Loucy (cell line): ENCODE results near the gene EHF.

Source experiments
- H2AFZ ChIP-seq: fragments of 200-600 bp; sonication (generic); 2 replicates; pipeline ENCODE4 v1.6.0; 2016; ENCODE audit warnings: antibody characterized with exemption, mild to moderate bottlenecking, low read length, moderate library complexity
- H3F3A ChIP-seq: fragments of 200-600 bp; 2 replicates; pipeline ENCODE4 v1.6.0; 2016; ENCODE audit warnings: antibody characterized with exemption, low read depth, mild to moderate bottlenecking
- H3K27me3 ChIP-seq: fragments of 200-600 bp; sonication (generic); 2 replicates; pipeline ENCODE4 v1.6.1; 2014; ENCODE audit warnings: low read length, mild to moderate bottlenecking; ENCODE audit not compliant: insufficient read depth, poor library complexity, severe bottlenecking
- H3K36me3 ChIP-seq: fragments of 200-600 bp; sonication (generic); 2 replicates; pipeline ENCODE4 v1.6.1; 2016; ENCODE audit warnings: low read length; ENCODE audit not compliant: insufficient read depth
- H3K4me1 ChIP-seq: fragments of 200-600 bp; sonication (generic); 2 replicates; pipeline ENCODE4 v1.5.1; 2014; ENCODE audit warnings: low read length, mild to moderate bottlenecking; ENCODE audit not compliant: insufficient read depth, poor library complexity, severe bottlenecking
- H3K4me2 ChIP-seq: fragments of 200-600 bp; sonication (generic); 2 replicates; pipeline ENCODE4 v1.6.0; 2014; ENCODE audit warnings: antibody characterized with exemption, low read length, low read depth, mild to moderate bottlenecking; ENCODE audit not compliant: poor library complexity, severe bottlenecking
- H3K4me3 ChIP-seq: fragments of 200-600 bp; sonication (generic); 2 replicates; pipeline ENCODE4 v1.5.1; 2014; ENCODE audit warnings: low read length, mild to moderate bottlenecking, mixed read lengths; ENCODE audit not compliant: poor library complexity, severe bottlenecking
- H3K79me2 ChIP-seq: fragments of 200-600 bp; sonication (generic); 2 replicates; pipeline ENCODE4 v1.6.1; 2014; ENCODE audit warnings: low read length; ENCODE audit not compliant: insufficient read depth
- H3K9ac ChIP-seq: fragments of 200-600 bp; sonication (generic); 2 replicates; pipeline ENCODE4 v1.6.0; 2014; ENCODE audit warnings: mild to moderate bottlenecking, low read depth, low read length, moderate library complexity; ENCODE audit not compliant: poor library complexity, severe bottlenecking
- H3K9me2 ChIP-seq: fragments of 200-600 bp; sonication (generic); replicated peaks from 2 replicates; pipeline ENCODE4 v1.6.1; 2016; ENCODE audit warnings: low read depth, low read length, mixed read lengths
- H3K9me3 ChIP-seq: fragments of 200-600 bp; sonication (generic); 2 replicates; pipeline ENCODE4 v1.6.1; 2014; ENCODE audit warnings: mild to moderate bottlenecking, antibody characterized with exemption, low read length, low read depth; ENCODE audit not compliant: insufficient read depth
- H4K20me1 ChIP-seq: fragments of 200-600 bp; sonication (generic); 2 replicates; pipeline ENCODE4 v1.6.0; 2014; ENCODE audit warnings: antibody characterized with exemption, low read length, mild to moderate bottlenecking; ENCODE audit not compliant: insufficient read depth, poor library complexity, severe bottlenecking
- EZH2phosphoT487 ChIP-seq: fragments of 200-600 bp; IDR thresholded peaks from 2 replicates; pipeline ENCODE4 v1.6.1; 2018; ENCODE audit warnings: antibody characterized with exemption, mild to moderate bottlenecking, moderate library complexity, borderline replicate concordance
- TF ChIP-seq, protein P1 (sequence below): fragments of 200-600 bp; sonication (generic); conservative IDR thresholded peaks from 2 replicates; pipeline ENCODE4 v1.5.1; 2014; ENCODE audit warnings: mild to moderate bottlenecking, antibody characterized with exemption, low read length

Gene EHF

DNA sequence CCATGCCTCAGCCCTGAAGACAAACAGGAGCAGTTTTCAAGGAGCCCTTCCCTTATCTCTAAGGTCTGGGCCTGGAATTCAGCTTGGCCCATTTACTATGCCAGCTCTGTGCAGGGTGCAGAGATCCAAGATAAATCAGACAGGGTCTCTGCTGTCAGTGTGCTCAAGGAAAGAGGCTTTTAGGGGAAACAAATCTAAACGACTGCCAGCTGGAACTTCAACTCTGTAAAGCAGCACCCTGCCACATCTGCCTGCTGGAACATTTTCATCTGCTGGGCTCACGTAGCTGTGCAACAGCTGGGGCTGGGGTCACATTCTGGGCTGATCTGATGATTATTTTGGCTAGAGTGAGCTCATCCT, 19.8 kb upstream of the EHF start:
- Histone ChIP-seq H3K4me2 (no peak overlapping the region), H3K4me1 (peaks cover 27% of the 10 kb centered on the region), H3K27me3 (no peaks in the 10 kb centered on the region), H3K79me2 (no peaks in the 10 kb centered on the region), H3K36me3 (no peaks in the 10 kb centered on the region), H3K9me2 (no peaks in the 10 kb centered on the region), H3K4me3 (no peak overlapping the region), H3K9ac (peak overlapping the region; percentile 32), H4K20me1 (no peaks in the 10 kb centered on the region), H2AFZ (no peak overlapping the region), H3F3A (no peaks in the 10 kb centered on the region), H3K9me3 (no peaks in the 10 kb centered on the region)
- TF ChIP-seq, protein P1, sequence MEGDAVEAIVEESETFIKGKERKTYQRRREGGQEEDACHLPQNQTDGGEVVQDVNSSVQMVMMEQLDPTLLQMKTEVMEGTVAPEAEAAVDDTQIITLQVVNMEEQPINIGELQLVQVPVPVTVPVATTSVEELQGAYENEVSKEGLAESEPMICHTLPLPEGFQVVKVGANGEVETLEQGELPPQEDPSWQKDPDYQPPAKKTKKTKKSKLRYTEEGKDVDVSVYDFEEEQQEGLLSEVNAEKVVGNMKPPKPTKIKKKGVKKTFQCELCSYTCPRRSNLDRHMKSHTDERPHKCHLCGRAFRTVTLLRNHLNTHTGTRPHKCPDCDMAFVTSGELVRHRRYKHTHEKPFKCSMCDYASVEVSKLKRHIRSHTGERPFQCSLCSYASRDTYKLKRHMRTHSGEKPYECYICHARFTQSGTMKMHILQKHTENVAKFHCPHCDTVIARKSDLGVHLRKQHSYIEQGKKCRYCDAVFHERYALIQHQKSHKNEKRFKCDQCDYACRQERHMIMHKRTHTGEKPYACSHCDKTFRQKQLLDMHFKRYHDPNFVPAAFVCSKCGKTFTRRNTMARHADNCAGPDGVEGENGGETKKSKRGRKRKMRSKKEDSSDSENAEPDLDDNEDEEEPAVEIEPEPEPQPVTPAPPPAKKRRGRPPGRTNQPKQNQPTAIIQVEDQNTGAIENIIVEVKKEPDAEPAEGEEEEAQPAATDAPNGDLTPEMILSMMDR = no peak
- no peak for TF ChIP-seq EZH2phosphoT487

DNA sequence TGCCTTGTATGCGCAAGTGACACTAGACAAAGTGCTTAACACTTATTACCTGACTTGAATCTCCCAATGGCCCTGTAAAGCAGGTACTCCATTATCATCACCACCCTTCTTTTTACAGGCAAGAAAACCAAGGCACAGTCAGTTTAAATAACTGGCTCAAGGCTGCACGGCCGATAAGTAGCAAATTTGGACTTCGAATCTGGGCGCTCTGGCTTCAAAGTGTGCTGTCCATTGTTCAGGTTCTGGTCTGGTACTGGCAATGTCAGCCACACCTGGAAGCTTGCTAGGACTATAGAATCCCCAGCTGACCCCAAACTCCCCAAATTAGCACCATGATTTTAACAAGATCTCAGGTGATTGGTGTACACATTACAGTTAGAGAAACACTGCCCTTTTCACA, 19.3 kb upstream of the EHF start:
- Histone ChIP-seq H3K9ac (no peak overlapping the region), H3K79me2 (no peaks in the 10 kb centered on the region), H3K4me2 (no peak overlapping the region), H4K20me1 (no peaks in the 10 kb centered on the region), H3F3A (no peaks in the 10 kb centered on the region), H3K27me3 (no peaks in the 10 kb centered on the region), H3K4me3 (no peak overlapping the region), H3K9me3 (no peaks in the 10 kb centered on the region), H3K4me1 (peaks cover 27% of the 10 kb centered on the region), H2AFZ (no peak overlapping the region), H3K36me3 (no peaks in the 10 kb centered on the region), H3K9me2 (no peaks in the 10 kb centered on the region)
- TF ChIP-seq, protein P1 = no peak
- no peak for TF ChIP-seq EZH2phosphoT487

DNA sequence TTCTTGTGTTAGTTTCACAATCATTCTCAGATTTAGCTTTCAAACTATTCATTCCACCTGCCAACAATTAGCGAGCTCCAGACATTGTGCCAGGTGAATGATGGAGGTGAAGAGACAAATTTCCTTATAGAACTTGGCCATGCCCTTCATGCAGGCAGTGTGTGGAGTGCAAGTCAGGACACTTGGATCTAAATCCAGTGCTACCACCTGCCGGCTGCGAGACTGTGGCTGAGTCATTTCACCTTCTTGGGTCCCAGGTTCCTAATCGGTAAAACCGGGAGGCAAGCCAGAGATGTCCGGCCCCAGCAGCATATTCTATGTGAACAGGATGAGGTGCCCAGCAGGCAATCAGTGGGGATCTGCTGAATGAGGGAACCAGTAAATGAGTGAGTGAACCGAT, 18.6 kb upstream of the EHF start:
- TF ChIP-seq, protein P1 = no peak
- TF ChIP-seq EZH2phosphoT487 = no peak
- H3K36me3 ChIP-seq = no peaks in the 10 kb centered on the region

More for the DNA sequence above, 18.6 kb upstream of the EHF start:
- Histone ChIP-seq H3K9me2 (no peaks in the 10 kb centered on the region), H3K79me2 (no peaks in the 10 kb centered on the region), H3K4me1 (peaks cover 27% of the 10 kb centered on the region), H4K20me1 (no peaks in the 10 kb centered on the region), H3K4me3 (no peak overlapping the region), H2AFZ (no peak overlapping the region), H3K9me3 (no peaks in the 10 kb centered on the region), H3K27me3 (no peaks in the 10 kb centered on the region), H3K9ac (no peak overlapping the region), H3F3A (no peaks in the 10 kb centered on the region), H3K4me2 (no peak overlapping the region)
